Liver (tissue), 3 donors: ENCODE measurements around the gene KRTAP5-11.

Experiments used
- EGR1 ChIP-seq, 2 donors: IDR thresholded peaks; 2 replicates each; pipeline ENCODE4 v1.6.1; 2016 to 2018; ENCODE audit warnings: antibody characterized with exemption in 2 of 2, low read depth in 2 of 2
- FOXA1 ChIP-seq: IDR thresholded peaks from 2 replicates; pipeline ENCODE4 v1.6.1; 2016; ENCODE audit warnings: antibody characterized with exemption
- GABPA ChIP-seq, 2 donors: IDR thresholded peaks in 1 of 2; conservative IDR thresholded peaks in 1 of 2; 2 replicates each; pipeline ENCODE4 v1.6.1; 2016; ENCODE audit warnings: antibody characterized with exemption in 2 of 2, mild to moderate bottlenecking in 1 of 2, moderate library complexity in 1 of 2
- HNF4A ChIP-seq, 2 donors: conservative IDR thresholded peaks; 2 replicates each; pipeline ENCODE4 v1.6.1; 2016; ENCODE audit warnings: antibody characterized with exemption in 2 of 2, mild to moderate bottlenecking in 2 of 2
- RAD21 ChIP-seq, 2 donors: IDR thresholded peaks; 2 replicates each; pipeline ENCODE4 v1.6.1; 2016; ENCODE audit warnings: antibody characterized with exemption in 2 of 2, mild to moderate bottlenecking in 2 of 2
- RXRA ChIP-seq, 2 donors: IDR thresholded peaks; 2 replicates each; pipeline ENCODE4 v1.6.1; 2017 to 2018; ENCODE audit warnings: antibody characterized with exemption in 2 of 2, mild to moderate bottlenecking in 1 of 2
- SP1 ChIP-seq: IDR thresholded peaks from 2 replicates; pipeline ENCODE4 v1.6.1; 2018; ENCODE audit warnings: antibody characterized with exemption, mild to moderate bottlenecking
- TAF1 ChIP-seq: conservative IDR thresholded peaks from 2 replicates; pipeline ENCODE4 v1.6.1; 2016; ENCODE audit warnings: antibody characterized with exemption, mild to moderate bottlenecking
- TF ChIP-seq, protein P1 (sequence below): IDR thresholded peaks from 2 replicates; pipeline ENCODE4 v1.6.1; 2016; ENCODE audit warnings: antibody characterized with exemption
- TF ChIP-seq, protein P2 (sequence below): fragments of 150-350 bp; IDR thresholded peaks from 2 replicates; pipeline ENCODE4 v1.5.1; 2017; ENCODE audit warnings: improper control_type of control experiment, low read depth, low read length; ENCODE audit not compliant: missing input control
- TF ChIP-seq, protein P3 (sequence below): IDR thresholded peaks from 2 replicates; pipeline ENCODE4 v1.6.1; 2016; ENCODE audit warnings: antibody characterized with exemption, mild to moderate bottlenecking
- TF ChIP-seq, protein P4 (sequence below): IDR thresholded peaks from 2 replicates; pipeline ENCODE4 v1.6.1; 2016; ENCODE audit warnings: antibody characterized with exemption
- donor health status: healthy.
- donor health status: healthy.

DNA sequence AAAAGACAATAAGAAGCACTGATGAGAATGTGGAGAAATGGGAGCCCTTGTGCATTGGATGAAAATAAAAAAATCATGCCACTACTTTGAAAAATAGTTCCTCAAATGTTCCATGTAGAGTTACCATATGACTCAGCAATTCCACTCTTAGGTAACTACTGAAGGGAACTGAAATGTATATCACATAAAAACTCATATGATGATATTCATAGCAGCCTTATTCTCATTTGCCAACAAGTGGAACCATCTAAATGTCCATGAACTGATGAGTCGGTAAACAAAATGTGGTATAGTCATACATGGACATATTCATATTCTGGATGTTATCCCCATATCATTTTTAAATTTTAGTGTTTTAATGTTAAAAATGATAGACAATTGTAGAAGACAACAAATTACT is 31.0 kb downstream of the KRTAP5-11 start:
- TF ChIP-seq TAF1 (no peak), RXRA (IDR thresholded peaks at IDR 0.05) (no peak), RAD21 (IDR thresholded peaks at IDR 0.05) (no peak), FOXA1 (no peak), SP1 (no peak), EGR1 (IDR thresholded peaks at IDR 0.05; ENCODE audit: low read depth in 2 of 2) (no peak), HNF4A (conservative IDR thresholded peaks at IDR 0.05) (no peak), GABPA (IDR thresholded peaks at IDR 0.05 in 1 of 2, conservative IDR thresholded peaks at IDR 0.05 in 1 of 2) (no peak)
- TF ChIP-seq, protein P1, sequence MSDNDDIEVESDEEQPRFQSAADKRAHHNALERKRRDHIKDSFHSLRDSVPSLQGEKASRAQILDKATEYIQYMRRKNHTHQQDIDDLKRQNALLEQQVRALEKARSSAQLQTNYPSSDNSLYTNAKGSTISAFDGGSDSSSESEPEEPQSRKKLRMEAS = no peak
- TF ChIP-seq, protein P2, sequence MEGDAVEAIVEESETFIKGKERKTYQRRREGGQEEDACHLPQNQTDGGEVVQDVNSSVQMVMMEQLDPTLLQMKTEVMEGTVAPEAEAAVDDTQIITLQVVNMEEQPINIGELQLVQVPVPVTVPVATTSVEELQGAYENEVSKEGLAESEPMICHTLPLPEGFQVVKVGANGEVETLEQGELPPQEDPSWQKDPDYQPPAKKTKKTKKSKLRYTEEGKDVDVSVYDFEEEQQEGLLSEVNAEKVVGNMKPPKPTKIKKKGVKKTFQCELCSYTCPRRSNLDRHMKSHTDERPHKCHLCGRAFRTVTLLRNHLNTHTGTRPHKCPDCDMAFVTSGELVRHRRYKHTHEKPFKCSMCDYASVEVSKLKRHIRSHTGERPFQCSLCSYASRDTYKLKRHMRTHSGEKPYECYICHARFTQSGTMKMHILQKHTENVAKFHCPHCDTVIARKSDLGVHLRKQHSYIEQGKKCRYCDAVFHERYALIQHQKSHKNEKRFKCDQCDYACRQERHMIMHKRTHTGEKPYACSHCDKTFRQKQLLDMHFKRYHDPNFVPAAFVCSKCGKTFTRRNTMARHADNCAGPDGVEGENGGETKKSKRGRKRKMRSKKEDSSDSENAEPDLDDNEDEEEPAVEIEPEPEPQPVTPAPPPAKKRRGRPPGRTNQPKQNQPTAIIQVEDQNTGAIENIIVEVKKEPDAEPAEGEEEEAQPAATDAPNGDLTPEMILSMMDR = no peak
- TF ChIP-seq, protein P3, sequence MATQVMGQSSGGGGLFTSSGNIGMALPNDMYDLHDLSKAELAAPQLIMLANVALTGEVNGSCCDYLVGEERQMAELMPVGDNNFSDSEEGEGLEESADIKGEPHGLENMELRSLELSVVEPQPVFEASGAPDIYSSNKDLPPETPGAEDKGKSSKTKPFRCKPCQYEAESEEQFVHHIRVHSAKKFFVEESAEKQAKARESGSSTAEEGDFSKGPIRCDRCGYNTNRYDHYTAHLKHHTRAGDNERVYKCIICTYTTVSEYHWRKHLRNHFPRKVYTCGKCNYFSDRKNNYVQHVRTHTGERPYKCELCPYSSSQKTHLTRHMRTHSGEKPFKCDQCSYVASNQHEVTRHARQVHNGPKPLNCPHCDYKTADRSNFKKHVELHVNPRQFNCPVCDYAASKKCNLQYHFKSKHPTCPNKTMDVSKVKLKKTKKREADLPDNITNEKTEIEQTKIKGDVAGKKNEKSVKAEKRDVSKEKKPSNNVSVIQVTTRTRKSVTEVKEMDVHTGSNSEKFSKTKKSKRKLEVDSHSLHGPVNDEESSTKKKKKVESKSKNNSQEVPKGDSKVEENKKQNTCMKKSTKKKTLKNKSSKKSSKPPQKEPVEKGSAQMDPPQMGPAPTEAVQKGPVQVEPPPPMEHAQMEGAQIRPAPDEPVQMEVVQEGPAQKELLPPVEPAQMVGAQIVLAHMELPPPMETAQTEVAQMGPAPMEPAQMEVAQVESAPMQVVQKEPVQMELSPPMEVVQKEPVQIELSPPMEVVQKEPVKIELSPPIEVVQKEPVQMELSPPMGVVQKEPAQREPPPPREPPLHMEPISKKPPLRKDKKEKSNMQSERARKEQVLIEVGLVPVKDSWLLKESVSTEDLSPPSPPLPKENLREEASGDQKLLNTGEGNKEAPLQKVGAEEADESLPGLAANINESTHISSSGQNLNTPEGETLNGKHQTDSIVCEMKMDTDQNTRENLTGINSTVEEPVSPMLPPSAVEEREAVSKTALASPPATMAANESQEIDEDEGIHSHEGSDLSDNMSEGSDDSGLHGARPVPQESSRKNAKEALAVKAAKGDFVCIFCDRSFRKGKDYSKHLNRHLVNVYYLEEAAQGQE = no peak
- TF ChIP-seq, protein P4, sequence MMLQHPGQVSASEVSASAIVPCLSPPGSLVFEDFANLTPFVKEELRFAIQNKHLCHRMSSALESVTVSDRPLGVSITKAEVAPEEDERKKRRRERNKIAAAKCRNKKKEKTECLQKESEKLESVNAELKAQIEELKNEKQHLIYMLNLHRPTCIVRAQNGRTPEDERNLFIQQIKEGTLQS = no peak
